HEK293 (cell line): ENCODE results near the gene RPS17.

ENCODE experiments used
- CTCF ChIA-PET: fragments of 350-600 bp; formaldehyde crosslinking; extraction: SDS; loops from one replicate; lab custom pipeline; 2021; ENCODE audit warnings: antibody characterized with exemption; lab: Yijun Ruan, JAX
- POLR2A ChIA-PET: fragments of 300-600 bp; formaldehyde crosslinking; extraction: SDS; loops from one replicate; lab custom pipeline; 2020; ENCODE audit warnings: antibody characterized with exemption, inconsistent platforms; lab: Yijun Ruan, JAX
- H3K27ac ChIP-seq: fragments of 200-500 bp; sonication (Bioruptor generic); 2 replicates; pipeline ENCODE4 v1.5.1; 2014; ENCODE audit warnings: low read depth, low read length, control low read depth, inconsistent platforms; ENCODE audit errors: extremely low read depth
- H3K36me3 ChIP-seq, 2 experiments: fragments of 200-500 bp in 1 of 2; sonication (Bioruptor generic) in 1 of 2; 1 replicate in 1 of 2; 2 replicates in 1 of 2; pipeline ENCODE4 v1.5.1; 2014 to 2017; ENCODE audit warnings: inconsistent platforms in 2 of 2, low read length in 2 of 2; ENCODE audit not compliant: control insufficient read depth in 2 of 2, insufficient read depth in 1 of 2
- H3K4me1 ChIP-seq: fragments of 200-500 bp; sonication (Bioruptor generic); 2 replicates; pipeline ENCODE4 v1.5.1; 2014; ENCODE audit warnings: mild to moderate bottlenecking, low read length, inconsistent platforms; ENCODE audit not compliant: control insufficient read depth, insufficient read depth
- H3K4me3 ChIP-seq: 2 replicates; pipeline ENCODE4 v1.5.1; 2011; ENCODE audit warnings: low read depth, mild to moderate bottlenecking, control low read depth, low read length, moderate library complexity
- H3K9me3 ChIP-seq: fragments of 200-500 bp; sonication (Bioruptor generic); 2 replicates; pipeline ENCODE4 v1.5.1; 2014; ENCODE audit warnings: low read depth, low read length, inconsistent platforms; ENCODE audit not compliant: control insufficient read depth, insufficient read depth
- KLF10 ChIP-seq: fragments of 450-650 bp; IDR thresholded peaks from 2 replicates; pipeline ENCODE4 v1.5.1; 2018; ENCODE audit warnings: missing biosample characterization, mild to moderate bottlenecking, missing genetic modification characterization
- MEIS1 ChIP-seq: sonication (generic); formaldehyde crosslinking; IDR thresholded peaks from 2 replicates; pipeline ENCODE4 v1.8.1; 2022; ENCODE audit warnings: missing genetic modification reagents, mild to moderate bottlenecking, borderline replicate concordance
- OSR2 ChIP-seq: fragments of 450-650 bp; formaldehyde crosslinking; IDR thresholded peaks from 2 replicates; pipeline ENCODE4 v1.5.1; 2016; ENCODE audit warnings: missing biosample characterization, missing genetic modification characterization
- PRDM1 ChIP-seq: fragments of 450-650 bp; formaldehyde crosslinking; IDR thresholded peaks from 2 replicates; pipeline ENCODE4; 2016; ENCODE audit warnings: missing biosample characterization, missing genetic modification characterization
- TRIM28 ChIP-seq: IDR thresholded peaks from 2 replicates; pipeline ENCODE4 v1.6.1; 2011; ENCODE audit warnings: low read length, control low read depth, borderline replicate concordance
- ZBTB17 ChIP-seq: fragments of 450-650 bp; formaldehyde crosslinking; IDR thresholded peaks from 2 replicates; pipeline ENCODE4 v1.5.1; 2016; ENCODE audit warnings: missing biosample characterization, missing genetic modification characterization
- ZBTB20 ChIP-seq: fragments of 450-650 bp; formaldehyde crosslinking; IDR thresholded peaks from 2 replicates; pipeline ENCODE4 v1.5.1; 2016; ENCODE audit warnings: missing biosample characterization, missing genetic modification characterization
- ZNF114 ChIP-seq: fragments of 450-650 bp; formaldehyde crosslinking; IDR thresholded peaks from 2 replicates; pipeline ENCODE4 v1.5.0; 2017; ENCODE audit warnings: missing biosample characterization, missing genetic modification characterization
- ZNF140 ChIP-seq: fragments of 450-650 bp; formaldehyde crosslinking; IDR thresholded peaks from 2 replicates; pipeline ENCODE4 v1.5.1; 2016; ENCODE audit warnings: missing biosample characterization, missing genetic modification characterization
- ZNF221 ChIP-seq: fragments of 450-650 bp; formaldehyde crosslinking; IDR thresholded peaks from 2 replicates; pipeline ENCODE4 v1.5.1; 2017; ENCODE audit warnings: missing biosample characterization, missing genetic modification characterization, borderline replicate concordance
- ZNF354C ChIP-seq: fragments of 450-650 bp; formaldehyde crosslinking; IDR thresholded peaks from 2 replicates; pipeline ENCODE4 v1.5.1; 2016; ENCODE audit warnings: missing biosample characterization, missing genetic modification characterization, low read depth, borderline replicate concordance
- ZNF423 ChIP-seq: fragments of 450-650 bp; formaldehyde crosslinking; IDR thresholded peaks from 2 replicates; pipeline ENCODE4 v1.5.1; 2016; ENCODE audit warnings: missing biosample characterization, missing genetic modification characterization
- ZNF510 ChIP-seq: fragments of 450-650 bp; formaldehyde crosslinking; IDR thresholded peaks from 2 replicates; pipeline ENCODE4 v1.5.1; 2018; ENCODE audit warnings: mild to moderate bottlenecking, missing genetic modification characterization, missing biosample characterization; ENCODE audit not compliant: insufficient replicate concordance
- ZNF623 ChIP-seq: fragments of 450-650 bp; formaldehyde crosslinking; IDR thresholded peaks from 2 replicates; pipeline ENCODE4 v1.5.1; 2016; ENCODE audit warnings: missing biosample characterization, missing genetic modification characterization
- ZNF660 ChIP-seq: fragments of 450-650 bp; IDR thresholded peaks from 2 replicates; pipeline ENCODE4 v1.5.1; 2018; ENCODE audit warnings: missing biosample characterization, mild to moderate bottlenecking, missing genetic modification characterization
- ZNF843 ChIP-seq: fragments of 450-650 bp; formaldehyde crosslinking; IDR thresholded peaks from 2 replicates; pipeline ENCODE4 v1.5.1; 2016; ENCODE audit warnings: missing biosample characterization, missing genetic modification characterization
- ZSCAN23 ChIP-seq: fragments of 450-650 bp; formaldehyde crosslinking; IDR thresholded peaks from 2 replicates; pipeline ENCODE4 v1.5.1; 2016; ENCODE audit warnings: missing biosample characterization, missing genetic modification characterization
- TF ChIP-seq, protein P1 (sequence below): fragments of 450-650 bp; formaldehyde crosslinking; IDR thresholded peaks from 2 replicates; pipeline ENCODE4 v1.5.0; 2017; ENCODE audit warnings: missing biosample characterization, missing genetic modification characterization, borderline replicate concordance
- TF ChIP-seq, protein P2 (sequence below): fragments of 450-650 bp; formaldehyde crosslinking; IDR thresholded peaks from 2 replicates; pipeline ENCODE4 v1.5.1; 2016; ENCODE audit warnings: missing biosample characterization, missing genetic modification characterization
- TF ChIP-seq, protein P3 (sequence below): fragments of 450-650 bp; formaldehyde crosslinking; IDR thresholded peaks from 2 replicates; pipeline ENCODE4 v1.5.1; 2016; ENCODE audit warnings: missing biosample characterization, missing genetic modification characterization
- TF ChIP-seq, protein P4 (sequence below): fragments of 450-650 bp; formaldehyde crosslinking; optimal IDR thresholded peaks from 2 replicates; pipeline ENCODE3; 2016; ENCODE audit warnings: missing biosample characterization, mild to moderate bottlenecking, missing genetic modification characterization

The RPS17 gene

DNA sequence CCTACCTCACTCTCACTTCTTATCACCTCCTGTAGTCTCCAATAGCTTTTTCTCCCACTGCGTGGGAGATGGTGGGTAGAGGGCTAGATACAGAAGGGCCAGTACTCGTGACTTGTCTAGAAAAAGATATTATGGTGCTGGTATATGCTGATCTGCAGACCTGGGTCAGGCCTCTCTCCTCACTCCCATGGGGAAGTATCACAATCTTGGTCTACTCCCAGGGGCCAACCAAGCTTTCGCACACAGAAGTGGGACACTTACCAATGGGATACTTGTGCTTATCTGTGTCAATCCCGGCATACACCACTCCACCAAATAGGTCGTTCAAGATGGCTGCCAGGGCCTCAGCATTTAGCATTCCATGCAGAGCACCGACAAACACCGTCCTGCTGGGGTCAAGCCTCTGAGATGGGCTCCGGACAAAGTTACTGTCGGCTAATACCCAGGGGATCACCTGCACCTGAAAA lies 9.0 kb upstream of the RPS17 start (continued):
- TF ChIP-seq, protein P1, sequence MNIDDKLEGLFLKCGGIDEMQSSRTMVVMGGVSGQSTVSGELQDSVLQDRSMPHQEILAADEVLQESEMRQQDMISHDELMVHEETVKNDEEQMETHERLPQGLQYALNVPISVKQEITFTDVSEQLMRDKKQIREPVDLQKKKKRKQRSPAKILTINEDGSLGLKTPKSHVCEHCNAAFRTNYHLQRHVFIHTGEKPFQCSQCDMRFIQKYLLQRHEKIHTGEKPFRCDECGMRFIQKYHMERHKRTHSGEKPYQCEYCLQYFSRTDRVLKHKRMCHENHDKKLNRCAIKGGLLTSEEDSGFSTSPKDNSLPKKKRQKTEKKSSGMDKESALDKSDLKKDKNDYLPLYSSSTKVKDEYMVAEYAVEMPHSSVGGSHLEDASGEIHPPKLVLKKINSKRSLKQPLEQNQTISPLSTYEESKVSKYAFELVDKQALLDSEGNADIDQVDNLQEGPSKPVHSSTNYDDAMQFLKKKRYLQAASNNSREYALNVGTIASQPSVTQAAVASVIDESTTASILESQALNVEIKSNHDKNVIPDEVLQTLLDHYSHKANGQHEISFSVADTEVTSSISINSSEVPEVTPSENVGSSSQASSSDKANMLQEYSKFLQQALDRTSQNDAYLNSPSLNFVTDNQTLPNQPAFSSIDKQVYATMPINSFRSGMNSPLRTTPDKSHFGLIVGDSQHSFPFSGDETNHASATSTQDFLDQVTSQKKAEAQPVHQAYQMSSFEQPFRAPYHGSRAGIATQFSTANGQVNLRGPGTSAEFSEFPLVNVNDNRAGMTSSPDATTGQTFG, result no peak
- no peak for TF ChIP-seq ZNF114 (tag by site-specific recombination)
- TF ChIP-seq ZNF423 (tag by site-specific recombination), result no peak
- no peak for TF ChIP-seq ZBTB17 (tag by site-specific recombination)
- TF ChIP-seq ZNF623 (tag by site-specific recombination), result no peak
- TF ChIP-seq ZNF843 (tag by site-specific recombination), result no peak
- TF ChIP-seq, protein P2, sequence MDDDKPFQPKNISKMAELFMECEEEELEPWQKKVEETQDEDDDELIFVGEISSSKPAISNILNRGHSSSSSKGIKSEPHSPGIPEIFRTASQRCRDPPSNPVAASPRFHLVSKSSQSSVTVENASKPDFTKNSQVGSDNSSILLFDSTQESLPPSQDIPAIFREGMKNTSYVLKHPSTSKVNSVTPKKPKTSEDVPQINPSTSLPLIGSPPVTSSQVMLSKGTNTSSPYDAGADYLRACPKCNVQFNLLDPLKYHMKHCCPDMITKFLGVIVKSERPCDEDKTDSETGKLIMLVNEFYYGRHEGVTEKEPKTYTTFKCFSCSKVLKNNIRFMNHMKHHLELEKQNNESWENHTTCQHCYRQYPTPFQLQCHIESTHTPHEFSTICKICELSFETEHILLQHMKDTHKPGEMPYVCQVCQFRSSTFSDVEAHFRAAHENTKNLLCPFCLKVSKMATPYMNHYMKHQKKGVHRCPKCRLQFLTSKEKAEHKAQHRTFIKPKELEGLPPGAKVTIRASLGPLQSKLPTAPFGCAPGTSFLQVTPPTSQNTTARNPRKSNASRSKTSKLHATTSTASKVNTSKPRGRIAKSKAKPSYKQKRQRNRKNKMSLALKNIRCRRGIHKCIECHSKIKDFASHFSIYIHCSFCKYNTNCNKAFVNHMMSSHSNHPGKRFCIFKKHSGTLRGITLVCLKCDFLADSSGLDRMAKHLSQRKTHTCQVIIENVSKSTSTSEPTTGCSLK, result no peak
- TF ChIP-seq, protein P3, sequence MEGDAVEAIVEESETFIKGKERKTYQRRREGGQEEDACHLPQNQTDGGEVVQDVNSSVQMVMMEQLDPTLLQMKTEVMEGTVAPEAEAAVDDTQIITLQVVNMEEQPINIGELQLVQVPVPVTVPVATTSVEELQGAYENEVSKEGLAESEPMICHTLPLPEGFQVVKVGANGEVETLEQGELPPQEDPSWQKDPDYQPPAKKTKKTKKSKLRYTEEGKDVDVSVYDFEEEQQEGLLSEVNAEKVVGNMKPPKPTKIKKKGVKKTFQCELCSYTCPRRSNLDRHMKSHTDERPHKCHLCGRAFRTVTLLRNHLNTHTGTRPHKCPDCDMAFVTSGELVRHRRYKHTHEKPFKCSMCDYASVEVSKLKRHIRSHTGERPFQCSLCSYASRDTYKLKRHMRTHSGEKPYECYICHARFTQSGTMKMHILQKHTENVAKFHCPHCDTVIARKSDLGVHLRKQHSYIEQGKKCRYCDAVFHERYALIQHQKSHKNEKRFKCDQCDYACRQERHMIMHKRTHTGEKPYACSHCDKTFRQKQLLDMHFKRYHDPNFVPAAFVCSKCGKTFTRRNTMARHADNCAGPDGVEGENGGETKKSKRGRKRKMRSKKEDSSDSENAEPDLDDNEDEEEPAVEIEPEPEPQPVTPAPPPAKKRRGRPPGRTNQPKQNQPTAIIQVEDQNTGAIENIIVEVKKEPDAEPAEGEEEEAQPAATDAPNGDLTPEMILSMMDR (tag by site-specific recombination), result no peak
- no peak for TF ChIP-seq ZSCAN23 (tag by site-specific recombination)
- TF ChIP-seq, all 188 proteins: peak for 0

DNA sequence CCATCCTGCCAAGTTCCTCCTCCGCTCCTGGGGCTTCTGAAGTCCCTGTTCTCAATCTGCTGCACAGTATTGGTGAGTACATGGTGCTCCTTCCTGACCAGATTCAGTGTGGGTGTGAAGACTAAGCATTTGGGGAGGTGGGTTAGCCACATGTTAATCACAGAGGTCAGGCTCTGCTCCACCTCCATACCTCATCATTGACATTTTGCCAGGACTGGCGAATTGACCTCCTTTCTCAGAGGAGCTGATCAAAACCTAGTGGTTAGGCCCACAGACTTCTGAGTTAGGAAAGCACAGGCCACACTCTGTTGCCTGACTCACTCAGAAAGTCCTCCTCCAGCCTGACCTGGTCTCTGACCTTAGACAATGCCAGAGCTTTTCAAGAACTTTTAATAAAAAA lies 8.4 kb upstream of the RPS17 start:
- H3K36me3 ChIP-seq, result peaks cover 0 to 17% of the 10 kb centered on the region in 2 experiments; a peak in 1 of 3 replicates
- TF ChIP-seq OSR2 (tag by site-specific recombination) (no peak), ZNF140 (no peak), ZNF354C (tag by site-specific recombination) (no peak), TRIM28 (no peak), ZNF660 (tag by site-specific recombination) (no peak), MEIS1 (CRISPR knock-in tag) (no peak), ZBTB20 (tag by site-specific recombination) (no peak), PRDM1 (tag by site-specific recombination) (no peak), ZNF510 (tag by site-specific recombination) (no peak), KLF10 (tag by site-specific recombination) (no peak), ZNF221 (no peak)
- TF ChIP-seq, protein P4, sequence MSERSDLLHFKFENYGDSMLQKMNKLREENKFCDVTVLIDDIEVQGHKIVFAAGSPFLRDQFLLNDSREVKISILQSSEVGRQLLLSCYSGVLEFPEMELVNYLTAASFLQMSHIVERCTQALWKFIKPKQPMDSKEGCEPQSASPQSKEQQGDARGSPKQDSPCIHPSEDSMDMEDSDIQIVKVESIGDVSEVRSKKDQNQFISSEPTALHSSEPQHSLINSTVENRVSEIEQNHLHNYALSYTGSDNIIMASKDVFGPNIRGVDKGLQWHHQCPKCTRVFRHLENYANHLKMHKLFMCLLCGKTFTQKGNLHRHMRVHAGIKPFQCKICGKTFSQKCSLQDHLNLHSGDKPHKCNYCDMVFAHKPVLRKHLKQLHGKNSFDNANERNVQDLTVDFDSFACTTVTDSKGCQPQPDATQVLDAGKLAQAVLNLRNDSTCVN (tag by site-specific recombination), result no peak
- POLR2A ChIA-PET, result no interaction called here
- H3K4me3 ChIP-seq, result no peak overlapping the region
- H3K27ac ChIP-seq, result no peak overlapping the region
- no peaks in the 10 kb centered on the region for H3K4me1 ChIP-seq
- no peaks in the 10 kb centered on the region for H3K9me3 ChIP-seq
- CTCF ChIA-PET, result interaction anchor here (1.6 kb wide), 1 partner anchor 8 kb away, joined by 6 read pairs; the partner anchor contains the start of gene RPS17
